CD4-positive, alpha-beta T cell treated with Interferon alpha-2 for 1 hour (primary cell): Measurements from ENCODE around the gene TMEM59.

Experiments
- DNase-seq, 2 donors: peaks; one replicate each; pipeline ENCODE4 v3.0.0-alpha.2; 2020 to 2022

Gene TMEM59

DNA sequence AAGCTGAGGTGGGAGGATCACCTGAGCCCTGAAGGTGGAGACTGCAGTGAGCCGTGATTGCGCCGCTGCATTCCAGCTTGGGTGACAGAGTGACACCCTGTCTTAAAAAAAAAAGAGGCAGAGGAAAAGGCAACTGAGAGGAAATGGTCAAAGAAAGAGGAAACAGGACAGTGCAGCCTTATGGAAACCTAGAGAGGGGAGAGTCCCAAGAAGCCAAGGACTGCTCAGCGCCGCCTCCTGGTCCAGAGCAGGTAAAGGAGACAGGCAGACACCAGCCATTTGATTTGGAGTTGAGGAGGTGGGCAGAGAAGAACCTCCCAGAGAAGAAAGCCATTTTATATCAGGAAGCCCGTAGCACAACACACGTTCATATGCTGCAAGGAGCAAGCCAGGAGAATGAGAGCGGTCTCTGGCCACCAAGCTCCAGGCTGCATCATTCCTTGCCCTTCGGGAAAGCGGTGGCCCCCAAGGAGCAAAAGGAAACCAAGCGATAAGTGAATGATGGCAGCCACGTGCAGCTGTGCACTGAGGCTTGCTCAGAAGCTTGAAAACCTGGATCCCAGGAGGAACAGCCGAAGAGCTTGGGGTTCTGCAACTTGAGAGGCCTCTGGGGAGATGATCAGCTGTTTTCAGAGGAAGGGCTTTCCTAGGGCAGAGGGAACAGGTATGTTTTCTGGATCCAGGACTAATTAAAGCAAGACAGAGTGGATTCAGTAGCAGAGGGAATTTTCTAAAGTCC is 73.1 kb downstream of the TMEM59 start:
- DNase-seq = no peak
